ENCODE measurements around the gene C1orf87.

Gene C1orf87

GRCh38 chr1:60073605-60074278 is at the start of gene C1orf87:
C1orf87 (minus strand) TSS chr1:60073770; CDS start chr1:60072643, 1,127 bp downstream.
- no peak for DNase-seq (ENCODE audit: low read depth)

GRCh38 chr1:60118085-60118484 is 44.5 kb upstream of the C1orf87 start:
- DNase-seq (ENCODE audit: low read depth), result no peak

GRCh38 chr1:60114745-60115318 is 41.3 kb upstream of the C1orf87 start:
- DNase-seq (ENCODE audit: low read depth), result no peak

- DNase-seq (ENCODE audit: low read depth), result no peak
Observed at GRCh38 chr1:60113596-60113995, 40.0 kb upstream of the C1orf87 start.

GRCh38 chr1:60113028-60113427 is 39.5 kb upstream of the C1orf87 start:
- DNase-seq (ENCODE audit: low read depth), result no peak

- no peak for DNase-seq (ENCODE audit: low read depth)
Observed at GRCh38 chr1:60111716-60112115, 38.1 kb upstream of the C1orf87 start.

- no peak for DNase-seq (ENCODE audit: low read depth)
Observed at GRCh38 chr1:60111118-60111517, 37.5 kb upstream of the C1orf87 start.

- DNase-seq (ENCODE audit: low read depth), result no peak
Observed at GRCh38 chr1:60108196-60108595, 34.6 kb upstream of the C1orf87 start.

- no peak for DNase-seq (ENCODE audit: low read depth)
Observed at GRCh38 chr1:60103186-60103585, 29.6 kb upstream of the C1orf87 start.

GRCh38 chr1:60102267-60103061 is 28.9 kb upstream of the C1orf87 start:
- DNase-seq (ENCODE audit: low read depth), result no peak

GRCh38 chr1:60101516-60101915 is 27.9 kb upstream of the C1orf87 start:
- DNase-seq (ENCODE audit: low read depth), result no peak

- DNase-seq (ENCODE audit: low read depth), result no peak
Observed at GRCh38 chr1:60091195-60091715, 17.7 kb upstream of the C1orf87 start.

- no peak for DNase-seq (ENCODE audit: low read depth)
Observed at GRCh38 chr1:60090655-60091054, 17.1 kb upstream of the C1orf87 start.

GRCh38 chr1:60088620-60089155 is 15.1 kb upstream of the C1orf87 start:
- DNase-seq (ENCODE audit: low read depth), result no peak

- DNase-seq (ENCODE audit: low read depth), result no peak
Observed at GRCh38 chr1:60087681-60088080, 14.1 kb upstream of the C1orf87 start.

- no peak for DNase-seq (ENCODE audit: low read depth)
Observed at GRCh38 chr1:60078182-60078581, 4.6 kb upstream of the C1orf87 start.

- no peak for DNase-seq (ENCODE audit: low read depth)
Observed at GRCh38 chr1:60071296-60071695, 2.3 kb downstream of the C1orf87 start.

GRCh38 chr1:60069691-60070090 is 3.9 kb downstream of the C1orf87 start:
- DNase-seq (ENCODE audit: low read depth), result no peak

- DNase-seq (ENCODE audit: low read depth), result no peak
Observed at GRCh38 chr1:60068393-60069045, 5.1 kb downstream of the C1orf87 start.

- no peak for DNase-seq (ENCODE audit: low read depth)
Observed at GRCh38 chr1:60066001-60066400, 7.6 kb downstream of the C1orf87 start.

- no peak for DNase-seq (ENCODE audit: low read depth)
Observed at GRCh38 chr1:60065199-60065598, 8.4 kb downstream of the C1orf87 start.

GRCh38 chr1:60063561-60063960 is 10.0 kb downstream of the C1orf87 start:
- no peak for DNase-seq (ENCODE audit: low read depth)

All from stimulated activated CD4-positive, alpha-beta T cell treated with anti-CD3 and anti-CD28 coated beads, Interleukin-2, amount 100 ng/mL, for 4 hours (primary cell).